ENCODE results near the gene TTC7B.

The TTC7B gene

DNA sequence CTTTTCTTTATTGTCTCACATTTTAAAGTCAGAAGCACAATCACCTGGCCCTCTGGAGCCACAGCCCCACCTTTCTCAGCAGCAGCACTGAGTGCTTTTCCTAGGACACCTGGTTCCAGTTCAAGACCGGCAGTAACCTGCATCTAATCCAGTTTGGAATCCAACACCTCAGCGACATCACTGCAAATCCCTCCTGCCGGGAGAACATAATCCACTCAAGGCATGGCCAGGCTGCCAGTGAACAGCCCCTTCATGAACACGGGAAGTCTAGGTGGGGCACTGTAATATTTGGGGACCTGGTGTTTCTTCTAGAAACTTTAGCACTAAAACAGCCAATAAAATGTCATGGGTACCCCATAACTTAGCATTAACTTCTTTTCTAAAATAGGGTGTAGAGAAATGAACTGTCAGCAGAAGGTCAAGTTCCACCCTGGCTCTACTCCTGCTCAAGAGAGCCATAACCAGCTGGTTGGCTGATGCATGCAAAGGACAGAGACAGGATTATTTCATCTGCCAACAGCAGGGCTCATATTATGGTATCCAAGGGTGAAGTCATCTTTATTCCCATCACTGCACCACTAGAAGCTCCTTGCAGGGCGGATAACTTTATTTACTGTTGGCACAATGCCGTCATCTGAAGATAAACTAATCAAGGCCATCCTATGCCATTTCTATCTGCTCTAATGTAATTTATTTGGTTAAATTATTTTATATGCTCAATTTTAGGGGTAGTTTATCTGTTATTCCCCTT, 76.7 kb downstream of the TTC7B start:
- DNase-seq: no peak

DNA sequence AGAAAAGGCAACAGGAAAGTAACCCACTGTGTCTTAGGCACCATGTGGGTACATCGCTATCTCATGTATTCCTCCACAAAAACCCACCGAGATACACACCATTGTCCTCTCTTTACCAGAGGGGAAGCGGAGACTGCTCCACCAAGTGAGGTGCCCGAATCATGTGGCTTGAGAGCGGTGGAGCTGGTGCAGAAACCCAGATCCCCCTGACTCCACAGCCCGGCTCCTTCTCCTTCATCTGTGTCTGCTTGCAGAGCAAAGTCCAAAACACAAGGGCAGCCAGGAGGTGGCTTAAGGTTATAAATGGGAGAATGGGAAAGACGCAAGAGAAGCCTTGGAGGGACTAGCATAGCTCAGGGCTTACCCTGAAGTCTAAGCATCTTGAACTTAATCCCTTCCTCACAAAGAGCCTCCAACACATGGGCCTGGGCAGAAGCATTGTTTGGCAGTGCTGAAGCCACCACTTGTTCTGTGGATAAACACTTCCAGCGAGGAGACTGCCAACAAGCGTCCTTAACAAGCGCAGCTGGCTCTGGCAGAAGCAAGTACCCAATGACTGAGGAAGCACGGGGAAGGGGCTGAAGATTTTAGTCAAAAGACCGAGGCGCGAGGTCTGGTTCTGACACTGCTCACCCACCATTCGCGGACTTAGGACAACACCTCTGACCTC, 83.0 kb downstream of the TTC7B start:
- no peak for DNase-seq

GRCh38 chr14:90732718-90733117, 83.5 kb downstream of the TTC7B start:
- no peak for DNase-seq

DNA sequence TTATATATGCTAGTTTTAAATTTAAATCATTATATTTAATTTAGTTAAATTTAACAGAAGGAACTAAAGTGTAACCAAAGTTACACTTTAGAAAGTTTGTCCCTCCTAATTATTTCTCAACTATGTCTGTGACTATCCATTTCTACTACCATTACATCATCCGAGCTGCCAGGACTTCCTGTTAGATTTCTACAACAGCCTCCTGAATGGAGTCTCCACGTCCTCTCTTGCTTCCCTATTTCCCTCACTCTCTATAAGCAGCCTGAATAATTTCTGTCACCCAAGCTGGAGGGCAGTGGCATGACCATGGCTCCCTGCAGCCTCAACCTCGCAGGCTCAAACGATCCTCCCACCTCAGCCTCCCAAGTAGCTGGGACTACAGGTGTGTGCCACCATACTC, 84.1 kb downstream of the TTC7B start:
- DNase-seq: no peak

DNA sequence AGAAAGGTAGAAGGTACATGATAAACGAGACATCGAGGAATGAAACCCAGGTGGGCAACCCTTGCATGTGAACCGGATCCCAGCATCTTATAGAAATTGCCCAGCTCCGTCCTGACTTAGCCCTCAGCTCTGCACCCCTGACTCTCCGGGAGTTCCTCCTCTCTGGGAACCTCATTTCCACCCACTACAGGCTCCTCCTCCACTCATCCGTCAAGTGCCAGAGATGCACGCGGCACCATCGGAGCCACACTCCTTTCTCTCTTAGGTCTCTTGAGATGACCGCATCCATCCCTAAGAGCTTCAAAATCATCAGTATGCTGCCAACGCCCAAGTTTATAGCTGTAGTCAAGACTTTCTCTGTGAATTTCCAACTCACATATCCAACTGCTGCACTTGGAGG, 84.7 kb downstream of the TTC7B start:
- no peak for DNase-seq

DNA sequence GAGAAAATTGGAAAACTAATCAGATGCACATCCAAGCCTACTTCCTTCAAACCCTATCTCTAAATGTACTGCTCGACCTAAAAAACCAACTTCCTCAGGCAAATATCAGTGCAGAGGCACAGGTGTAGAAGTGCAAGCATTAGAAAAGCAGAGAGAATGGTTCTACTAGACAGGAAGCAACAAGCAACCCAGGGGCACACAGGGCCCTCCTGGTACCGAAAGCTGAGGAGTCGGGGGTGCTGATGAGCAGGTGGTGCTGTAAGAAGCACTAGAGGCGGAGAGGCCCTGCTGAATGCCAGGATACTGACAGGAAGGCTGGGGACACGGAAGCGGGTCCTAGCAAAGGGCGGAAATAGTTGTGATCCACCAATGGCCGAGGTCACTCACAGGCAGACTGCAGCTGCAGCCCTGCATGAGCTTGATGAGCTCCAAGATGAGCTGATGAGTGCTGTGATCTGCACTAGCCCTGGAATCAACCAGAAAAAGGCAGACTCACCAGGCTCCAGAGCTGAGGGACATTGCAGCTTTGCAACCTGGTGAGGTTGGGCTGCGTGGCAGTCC, 85.9 kb downstream of the TTC7B start:
- no peak for DNase-seq

GRCh38 chr14:90728951-90729350, 87.3 kb downstream of the TTC7B start:
- no peak for DNase-seq

DNA sequence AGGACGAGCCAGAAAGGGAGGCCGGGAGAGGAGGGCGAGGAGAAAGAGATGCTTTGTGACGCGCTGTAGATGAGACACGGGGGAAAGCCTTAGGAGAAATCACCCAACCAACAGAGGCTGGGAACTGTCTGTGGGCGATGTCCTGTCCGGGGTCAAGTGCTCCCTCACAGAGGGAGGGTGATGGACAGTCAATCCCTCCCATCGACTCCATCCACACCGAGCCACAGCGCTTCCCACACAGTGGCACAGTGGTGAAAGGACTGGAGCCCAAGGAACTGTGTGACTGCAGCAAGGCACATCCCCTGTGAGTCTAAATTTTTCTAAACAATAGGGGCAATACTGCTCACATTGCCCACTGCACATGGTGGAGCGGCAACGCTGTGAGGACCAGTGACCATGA, 89.1 kb downstream of the TTC7B start:
- no peak for DNase-seq

- DNase-seq: peak; percentile 29
These were observed 89.6 kb downstream of the TTC7B start for GRCh38 chr14:90726656-90727055.

DNA sequence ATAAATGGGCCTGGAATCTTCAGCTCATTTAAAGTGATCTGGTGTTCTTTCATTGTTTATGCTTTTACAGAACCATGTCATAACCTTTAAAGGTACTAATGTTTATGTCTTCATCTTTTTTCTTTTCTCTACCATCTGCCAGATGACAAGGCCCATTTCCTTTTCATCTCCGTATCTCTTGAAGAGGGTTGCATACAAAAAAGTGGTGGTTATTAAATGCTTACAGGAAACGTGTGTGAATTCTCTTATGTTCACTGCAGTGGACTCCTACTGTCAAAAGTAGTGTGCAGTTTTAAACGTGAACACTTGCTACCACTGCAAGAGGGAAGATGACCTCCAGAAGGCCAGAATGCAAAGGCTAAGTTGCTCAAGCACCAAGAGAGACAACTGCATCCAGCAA, 91.4 kb downstream of the TTC7B start:
- no peak for DNase-seq

DNA sequence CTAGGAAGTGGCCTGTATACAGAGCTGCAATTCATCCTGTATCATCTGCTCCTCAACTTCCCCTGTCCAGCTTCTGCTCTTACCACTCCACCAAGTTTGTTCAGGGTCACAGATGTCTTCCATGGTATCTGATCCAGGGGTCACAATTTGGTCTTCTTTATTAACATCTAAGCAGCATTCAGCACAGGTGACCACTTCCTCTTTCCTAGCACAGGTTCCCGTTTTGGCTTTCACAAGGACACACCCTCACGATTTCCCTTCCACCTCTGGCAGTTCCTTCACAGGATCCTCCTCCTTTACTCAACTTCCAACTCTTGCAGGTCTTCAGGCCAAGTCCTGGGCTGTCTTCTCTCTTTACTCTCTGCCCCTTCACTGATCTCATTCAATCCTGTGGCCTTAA, 93.6 kb downstream of the TTC7B start:
- DNase-seq: no peak

DNA sequence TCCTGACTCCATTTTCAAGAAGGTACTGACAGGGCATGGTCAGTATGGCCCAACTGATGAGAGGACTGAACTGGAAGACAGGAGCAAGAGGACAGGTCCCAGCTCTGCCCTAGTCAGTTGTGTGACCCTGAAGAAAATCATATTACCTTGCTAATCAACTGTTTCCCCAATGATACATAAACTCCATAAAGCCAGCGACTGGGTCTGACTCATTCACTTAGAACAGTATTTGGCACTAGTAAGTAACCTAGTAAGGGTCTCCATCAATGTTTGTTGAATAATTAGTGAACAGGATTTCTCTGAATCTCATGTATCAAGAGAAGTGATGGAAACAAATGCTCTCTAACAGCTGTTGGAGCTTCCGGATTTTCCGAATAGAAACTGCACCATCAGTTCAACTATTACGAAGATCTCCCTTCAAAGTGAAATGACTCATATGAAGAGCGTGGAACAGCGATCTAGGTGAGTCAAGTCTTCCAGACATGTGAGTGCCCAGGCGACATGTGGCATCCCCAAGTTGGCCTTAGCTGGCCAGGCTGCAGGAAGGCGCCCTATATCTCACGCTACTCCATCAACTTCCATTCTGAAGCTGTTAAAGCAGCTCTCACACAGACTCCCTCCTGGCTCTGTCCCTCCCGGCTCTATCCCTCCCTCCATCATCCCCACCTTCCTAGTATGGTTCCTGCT, 94.5 kb downstream of the TTC7B start:
- DNase-seq: no peak

- peak; percentile 38 for DNase-seq
These were observed 95.4 kb downstream of the TTC7B start for GRCh38 chr14:90720832-90721231.

DNA sequence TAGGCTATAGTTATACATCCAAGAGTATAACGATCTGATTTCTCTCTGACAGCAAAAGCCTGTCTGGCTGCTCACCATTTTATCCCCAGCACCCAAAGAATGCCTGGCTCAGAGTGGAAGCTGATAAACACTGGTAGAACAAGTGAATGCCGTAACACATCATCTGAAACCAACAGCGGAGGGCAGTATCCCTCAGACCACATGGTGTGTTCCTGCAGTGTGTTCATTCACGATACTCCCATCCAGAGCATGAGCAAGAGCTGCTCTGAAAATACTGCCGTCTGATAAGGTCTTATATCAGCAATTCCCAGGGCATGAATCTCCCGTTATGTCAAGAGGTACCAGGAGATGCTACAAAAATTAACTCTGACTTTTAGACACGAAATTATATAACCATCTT, 95.9 kb downstream of the TTC7B start:
- DNase-seq: peak; percentile 91

GRCh38 chr14:90717916-90718315, 98.3 kb downstream of the TTC7B start:
- DNase-seq: no peak

- no peak for DNase-seq
These were observed 100.2 kb downstream of the TTC7B start for GRCh38 chr14:90715993-90716392.

DNA sequence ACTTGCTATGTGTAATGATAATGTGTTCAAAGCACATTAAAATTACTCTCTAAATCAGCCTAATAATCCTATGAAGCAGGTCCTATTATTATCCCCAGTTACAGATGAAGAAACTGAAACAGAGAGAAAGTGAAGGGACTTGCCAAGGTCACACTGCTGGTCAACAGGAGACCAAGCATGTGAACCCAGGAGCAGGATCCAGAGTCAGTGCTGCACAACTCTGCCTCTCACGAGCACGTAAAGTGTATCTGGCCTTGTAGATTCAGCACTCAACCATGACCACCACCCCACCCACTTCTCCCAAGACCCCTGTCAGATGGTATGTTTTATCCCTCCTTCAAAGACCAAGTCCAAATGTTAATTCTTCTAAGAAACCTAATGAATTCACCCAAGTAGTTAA, 100.7 kb downstream of the TTC7B start:
- DNase-seq: no peak

DNA sequence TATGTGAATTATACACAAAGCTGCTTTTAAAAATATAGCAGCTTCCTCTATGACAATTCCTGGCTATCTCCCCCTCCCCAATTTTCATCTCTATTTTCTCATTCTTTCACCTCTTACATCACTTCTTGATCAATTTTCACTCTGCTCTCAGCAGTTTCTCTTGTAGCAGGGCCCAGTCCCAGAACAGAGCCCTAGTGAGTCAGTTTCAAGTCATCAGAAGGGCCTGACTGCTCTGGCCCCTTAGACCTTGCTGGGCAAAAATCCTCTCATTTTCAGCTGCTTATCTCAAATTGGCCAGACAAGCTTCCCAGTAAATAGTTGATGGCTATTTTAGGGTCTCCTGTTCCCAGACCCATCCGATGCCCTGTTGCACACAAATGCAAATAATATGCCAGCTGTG, 101.4 kb downstream of the TTC7B start:
- no peak for DNase-seq

GRCh38 chr14:90704738-90705392, 111.4 kb downstream of the TTC7B start:
- no peak for DNase-seq

DNA sequence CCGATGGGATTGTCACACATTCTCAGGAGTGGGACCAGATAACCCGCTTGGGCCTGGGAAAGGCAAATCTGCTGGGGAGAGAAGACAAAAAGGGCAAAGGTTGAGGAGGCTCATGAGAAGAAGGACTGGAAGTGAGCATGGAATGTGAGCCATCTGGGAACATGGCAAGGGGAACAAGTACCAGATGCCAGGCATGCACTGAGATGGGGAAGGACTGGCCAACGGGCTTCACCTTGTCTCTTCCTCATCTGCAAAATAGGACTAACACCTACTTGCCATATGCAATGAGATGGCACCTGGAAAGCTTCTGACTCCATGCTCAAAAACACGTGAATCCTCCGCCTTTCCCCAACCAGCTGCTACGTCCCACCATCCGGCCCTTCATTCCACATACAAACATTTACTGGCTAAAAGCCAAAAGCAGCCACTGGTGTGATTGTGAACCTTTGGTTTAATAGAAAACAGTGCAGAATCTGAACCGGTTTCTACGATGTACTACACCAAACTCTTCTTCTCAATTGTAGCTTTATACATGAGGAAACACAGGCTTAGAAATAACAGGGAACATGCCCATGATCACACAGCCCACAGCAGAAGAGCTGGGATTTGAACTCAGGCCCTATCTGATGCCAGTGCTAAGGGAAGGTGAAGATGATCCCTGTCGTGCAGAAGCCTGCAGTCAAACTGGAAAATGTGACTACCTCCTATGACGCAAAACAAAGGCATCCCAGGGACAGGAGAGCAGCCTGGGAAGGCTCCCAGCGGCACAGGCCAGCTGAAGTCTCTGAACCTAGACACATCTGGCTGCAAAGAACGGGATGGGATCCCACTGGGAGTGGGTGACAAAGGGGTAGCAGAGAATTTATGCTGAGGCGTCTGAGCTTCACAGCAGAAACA, 112.1 kb downstream of the TTC7B start:
- no peak for DNase-seq

GRCh38 chr14:90700933-90701776, 115.1 kb downstream of the TTC7B start:
- DNase-seq: no peak

Measured in hematopoietic multipotent progenitor cell treated with erythropoietin and hydrocortisone succinate and interleukin-3 and kit ligand, for 8 days (in vitro differentiated cells).